AG04450 (cell line): ENCODE results near the gene TSPAN31. TPM values are rescaled to one million over a fixed set of nuclear protein-coding genes. Genes with fewer than 3 reads are reported as not detected.

ENCODE experiments used
- CTCF ChIA-PET: fragments of 300-600, 350-600 bp; formaldehyde crosslinking; extraction: SDS; loops from one replicate; lab custom pipeline; 2022; ENCODE audit warnings: antibody characterized with exemption, inconsistent platforms; lab: Charles Lee
- POLR2A ChIA-PET: fragments of 350-600 bp; formaldehyde crosslinking; extraction: SDS; loops from one replicate; lab custom pipeline; 2021; ENCODE audit warnings: antibody characterized with exemption, inconsistent platforms; lab: Yijun Ruan, JAX
- DNase-seq: peaks from one replicate; pipeline ENCODE4 v3.0.0-alpha.2; 2011; ENCODE audit warnings: low read depth, low spot score
- H3K27ac ChIP-seq: one replicate; pipeline ENCODE4 v1.5.1; 2012; ENCODE audit warnings: low read depth, low read length, control low read depth
- H3K27me3 ChIP-seq: one replicate; pipeline ENCODE4 v1.6.0; 2012; ENCODE audit warnings: low read length; ENCODE audit not compliant: control insufficient read depth, insufficient read depth
- H3K4me3 ChIP-seq: 2 replicates; pipeline ENCODE4 v1.5.1; 2011; ENCODE audit warnings: mild to moderate bottlenecking, low read depth, low read length, control low read depth
- H3K9me3 ChIP-seq: 2 replicates; pipeline ENCODE4 v1.5.1; 2012; ENCODE audit warnings: low read length; ENCODE audit not compliant: control insufficient read depth, insufficient read depth
- polyA plus RNA-seq: library from polyadenylated mRNA; depleted of rRNA; stranded (reverse); fragments of >200 nt; gene quantifications from 2 replicates; pipeline ENCODE4 v1.2.3, GENCODE V29; 2011
- TF ChIP-seq, protein P1 (sequence below): IDR thresholded peaks from 2 replicates; pipeline ENCODE4 v1.5.1; 2011; ENCODE audit warnings: low read depth, low read length, control low read depth, inconsistent platforms

TSPAN31 gene
- polyA plus RNA-seq, 1 experiment = 45.9 TPM

GRCh38 chr12:57725851-57726150 lies 19.0 kb upstream of the TSPAN31 start:
- Histone ChIP-seq H3K4me3 (peak overlapping the region; percentile 92), H3K9me3 (peaks cover 5% of the 10 kb centered on the region; the same call in 1 of the 2 replicates), H3K27ac (no peak overlapping the region), H3K27me3 (peaks cover 8% of the 10 kb centered on the region)
- TF ChIP-seq, protein P1, sequence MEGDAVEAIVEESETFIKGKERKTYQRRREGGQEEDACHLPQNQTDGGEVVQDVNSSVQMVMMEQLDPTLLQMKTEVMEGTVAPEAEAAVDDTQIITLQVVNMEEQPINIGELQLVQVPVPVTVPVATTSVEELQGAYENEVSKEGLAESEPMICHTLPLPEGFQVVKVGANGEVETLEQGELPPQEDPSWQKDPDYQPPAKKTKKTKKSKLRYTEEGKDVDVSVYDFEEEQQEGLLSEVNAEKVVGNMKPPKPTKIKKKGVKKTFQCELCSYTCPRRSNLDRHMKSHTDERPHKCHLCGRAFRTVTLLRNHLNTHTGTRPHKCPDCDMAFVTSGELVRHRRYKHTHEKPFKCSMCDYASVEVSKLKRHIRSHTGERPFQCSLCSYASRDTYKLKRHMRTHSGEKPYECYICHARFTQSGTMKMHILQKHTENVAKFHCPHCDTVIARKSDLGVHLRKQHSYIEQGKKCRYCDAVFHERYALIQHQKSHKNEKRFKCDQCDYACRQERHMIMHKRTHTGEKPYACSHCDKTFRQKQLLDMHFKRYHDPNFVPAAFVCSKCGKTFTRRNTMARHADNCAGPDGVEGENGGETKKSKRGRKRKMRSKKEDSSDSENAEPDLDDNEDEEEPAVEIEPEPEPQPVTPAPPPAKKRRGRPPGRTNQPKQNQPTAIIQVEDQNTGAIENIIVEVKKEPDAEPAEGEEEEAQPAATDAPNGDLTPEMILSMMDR = no peak
- CTCF ChIA-PET = interaction anchor here (0.7 to 2.4 kb wide), 22 partner anchors 9 to 199 kb away, joined by 3 to 19 read pairs (median 5); partner anchors contain the start of genes ARHGEF25, CDK4, PIP4K2C and TSPAN31
- POLR2A ChIA-PET = interaction anchor here (0.6 to 1.7 kb wide), 4 partner anchors 10 to 115 kb away, joined by 3 to 10 read pairs (median 3); partner anchors contain the start of genes ARHGEF25 and TSPAN31
- no peak for DNase-seq

- H3K27me3 ChIP-seq = peaks cover 12% of the 10 kb centered on the region
- ChIA-PET POLR2A (interaction anchor here (0.5 to 1.7 kb wide), 5 partner anchors 10 to 115 kb away, joined by 3 to 13 read pairs (median 3); partner anchors contain the start of genes ARHGEF25 and TSPAN31), CTCF (interaction anchor here (0.6 to 2.4 kb wide), 25 partner anchors 9 to 199 kb away, joined by 3 to 19 read pairs (median 5); partner anchors contain the start of genes ARHGEF25, CDK4, PIP4K2C and TSPAN31)
- DNase-seq = peak; percentile 47
- peak overlapping the region; percentile 92 for H3K4me3 ChIP-seq
- peak overlapping the region; percentile 52 for H3K27ac ChIP-seq
- TF ChIP-seq, protein P1 = peak; percentile 87
- peaks cover 5% of the 10 kb centered on the region; the same call in 1 of the 2 replicates for H3K9me3 ChIP-seq
Measured at GRCh38 chr12:57726151-57726883, 18.5 kb upstream of the TSPAN31 start.

DNA sequence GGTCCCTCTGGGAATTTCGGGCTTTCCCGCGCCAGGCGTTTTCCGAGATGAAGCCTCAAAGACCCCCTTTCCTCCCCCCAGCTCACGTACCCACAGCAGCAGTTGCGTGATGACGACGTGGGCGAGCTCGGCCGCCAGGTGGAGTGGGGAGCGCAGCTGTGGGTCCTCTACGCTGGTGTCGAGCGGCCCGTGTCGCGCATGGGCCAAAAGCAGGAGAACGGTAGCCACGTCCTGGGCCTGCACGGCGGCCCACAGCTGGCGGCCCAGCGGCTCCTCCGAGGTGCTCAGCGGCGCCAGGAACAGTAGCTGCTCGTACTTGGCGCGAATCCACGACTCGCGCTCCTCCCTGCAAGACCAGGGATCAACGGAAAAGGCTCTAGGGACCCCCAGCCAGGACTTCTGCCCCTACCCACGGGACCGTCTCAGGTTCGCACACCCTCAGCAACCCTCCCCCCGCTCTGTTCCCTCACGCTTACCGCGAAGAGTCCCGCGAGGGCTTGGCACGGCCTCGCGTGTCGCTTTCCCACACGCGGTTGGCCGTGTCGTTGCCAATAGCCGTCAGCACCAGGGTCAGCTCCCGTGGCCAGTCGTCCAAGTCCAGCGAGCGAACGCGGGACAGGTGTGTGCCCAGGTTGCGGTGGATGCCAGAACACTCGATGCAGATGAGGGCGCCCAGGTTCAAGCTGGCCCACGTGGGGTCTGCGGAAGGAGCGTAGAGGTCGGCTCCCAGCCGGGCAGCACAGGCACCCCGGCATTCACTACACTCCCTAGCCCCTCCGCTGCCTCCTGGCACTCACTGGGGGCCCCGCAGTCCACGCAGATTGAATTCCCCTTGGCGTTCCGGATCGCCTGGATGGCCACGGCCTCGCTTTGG lies 17.7 kb upstream of the TSPAN31 start:
- Histone ChIP-seq H3K4me3 (peak overlapping the region; percentile 92), H3K27ac (peak overlapping the region; percentile 47), H3K9me3 (peaks cover 5% of the 10 kb centered on the region; the same call in 1 of the 2 replicates), H3K27me3 (peaks cover 13% of the 10 kb centered on the region)
- ChIA-PET POLR2A (interaction anchor here (0.5 to 1.7 kb wide), 2 partner anchors 9 to 26 kb away, joined by 10 to 13 read pairs; no protein-coding TSS in a partner anchor), CTCF (interaction anchor here (0.6 to 2.4 kb wide), 12 partner anchors 8 to 169 kb away, joined by 3 to 19 read pairs (median 6); partner anchors contain the start of genes PIP4K2C and TSPAN31)
- DNase-seq = no peak
- TF ChIP-seq, protein P1 = peak; percentile 51

DNA sequence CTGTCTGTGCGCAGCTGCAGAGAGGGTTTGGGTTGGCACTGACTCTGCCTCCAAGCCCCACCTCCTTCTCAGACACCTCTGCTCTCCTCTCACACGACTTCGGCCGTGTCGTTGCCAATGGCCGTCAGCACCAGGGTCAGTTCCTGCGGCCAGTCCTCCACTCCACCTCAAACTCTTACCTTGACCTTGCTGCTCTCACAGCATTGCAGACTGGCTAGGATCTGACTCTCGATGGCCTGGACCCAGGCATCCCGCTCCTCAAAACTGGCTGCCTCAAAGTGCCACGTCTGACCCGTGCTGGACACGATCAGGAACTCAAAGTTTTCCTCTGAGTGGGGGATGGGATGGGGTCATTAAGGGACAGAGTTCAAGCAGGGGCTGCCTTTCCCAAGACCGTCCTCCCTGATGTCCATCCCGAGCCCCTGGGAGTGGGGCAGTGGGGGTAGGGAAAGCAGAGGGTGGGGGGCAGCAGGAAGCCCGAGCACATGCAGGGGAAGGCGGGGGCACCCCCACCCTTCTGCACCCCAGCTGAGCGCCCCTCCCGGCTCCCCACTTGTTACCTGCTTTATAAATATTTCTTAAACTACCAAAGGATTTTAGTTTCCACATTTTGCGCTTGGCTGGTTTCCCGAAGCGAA lies 17.0 kb upstream of the TSPAN31 start:
- CTCF ChIA-PET = no interaction called here
- TF ChIP-seq, protein P1 = no peak
- Histone ChIP-seq H3K27me3 (peaks cover 20% of the 10 kb centered on the region), H3K4me3 (no peak overlapping the region), H3K9me3 (peaks cover 5% of the 10 kb centered on the region; the same call in 1 of the 2 replicates), H3K27ac (no peak overlapping the region)
- no peak for DNase-seq
- POLR2A ChIA-PET = no interaction called here
